GM10847 (cell line): ENCODE measurements around the gene OGFOD2.
A peak's percentile ranks its signal among the peaks of the same experiment; 100 is the strongest.

ENCODE experiments used
- POLR2A ChIP-seq: IDR thresholded peaks from 2 replicates; pipeline ENCODE4 v1.6.1; 2011; ENCODE audit not compliant: insufficient read length; ENCODE audit errors: extremely low read depth

The OGFOD2 gene

DNA sequence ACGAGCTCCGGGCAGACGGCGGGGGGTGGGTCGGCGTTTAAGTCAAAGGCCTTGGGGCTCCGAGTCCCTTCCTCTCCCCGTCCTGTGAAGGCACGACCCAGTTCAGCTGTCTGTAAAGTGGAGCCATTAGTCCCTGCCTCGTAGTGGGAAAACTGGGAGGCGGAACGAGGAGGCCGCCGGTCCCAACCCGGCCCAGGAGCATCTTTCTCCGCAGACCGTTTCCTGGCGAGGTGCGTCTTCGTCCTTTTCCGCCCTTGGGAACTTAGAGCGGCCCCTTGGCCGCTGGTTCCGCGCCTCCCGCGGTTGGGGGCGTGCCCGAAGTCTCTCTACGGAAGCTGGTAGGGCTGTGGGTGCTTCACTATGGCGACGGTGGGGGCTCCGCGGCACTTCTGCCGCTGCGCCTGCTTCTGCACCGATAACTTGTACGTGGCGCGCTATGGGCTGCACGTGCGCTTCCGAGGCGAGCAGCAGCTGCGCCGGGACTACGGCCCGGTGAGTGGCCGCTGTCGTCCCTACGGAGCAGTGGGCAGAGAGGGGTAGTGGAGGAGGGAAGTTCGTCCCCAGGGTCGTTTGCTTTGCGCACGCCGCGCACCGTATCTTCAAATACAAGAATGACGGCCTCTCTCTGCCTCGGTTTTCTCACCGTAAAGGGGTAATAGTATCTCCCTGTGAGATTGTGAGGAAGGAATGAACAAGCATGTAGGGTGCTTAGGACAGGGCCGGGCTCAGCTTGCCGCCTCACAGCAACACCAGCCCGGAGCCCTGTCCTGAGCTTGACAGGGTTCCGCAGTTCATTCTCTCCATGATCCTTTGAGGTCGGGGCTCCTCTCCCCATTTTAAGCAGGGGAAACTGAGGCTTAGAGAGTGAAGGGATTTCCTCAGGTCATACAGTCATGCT lies at the start of gene OGFOD2:
Gene OGFOD2 (plus strand): TSS at position 353 of the 898 bp plus-strand sequence. CDS start 8 bp downstream, at position 361.
- peak; percentile 39 for TF ChIP-seq POLR2A

DNA sequence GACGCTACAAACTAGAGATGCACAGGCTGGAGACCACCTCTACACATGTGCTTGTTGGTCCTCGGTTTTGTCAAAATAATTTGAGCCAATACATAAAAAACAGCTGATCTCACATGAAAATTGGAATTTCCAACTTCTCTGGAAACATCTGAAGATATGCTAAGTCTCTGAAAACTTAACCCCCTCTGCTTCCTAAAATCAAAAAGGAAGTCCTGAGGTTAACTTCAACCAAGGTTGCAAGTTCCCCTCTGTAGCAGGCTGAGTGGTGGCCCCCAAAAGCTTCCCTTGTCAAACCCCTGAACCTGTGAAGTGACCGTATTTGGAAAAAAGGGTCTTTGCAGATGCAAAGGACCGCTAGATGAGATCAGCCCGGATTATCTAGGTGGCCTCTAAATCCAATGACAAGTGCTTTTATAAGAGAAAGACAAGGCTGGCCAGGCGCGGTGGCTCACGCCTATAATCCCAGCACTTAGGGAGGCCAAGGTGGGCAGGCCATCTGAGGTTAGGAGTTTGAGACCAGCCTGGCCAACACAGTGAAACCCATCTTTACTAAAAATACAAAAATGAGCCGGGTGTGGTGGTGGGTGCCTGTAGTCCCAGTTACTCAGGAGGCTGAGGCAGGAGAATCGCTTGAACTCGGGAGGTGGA lies 47.2 kb upstream of the OGFOD2 start:
- no peak for TF ChIP-seq POLR2A

DNA sequence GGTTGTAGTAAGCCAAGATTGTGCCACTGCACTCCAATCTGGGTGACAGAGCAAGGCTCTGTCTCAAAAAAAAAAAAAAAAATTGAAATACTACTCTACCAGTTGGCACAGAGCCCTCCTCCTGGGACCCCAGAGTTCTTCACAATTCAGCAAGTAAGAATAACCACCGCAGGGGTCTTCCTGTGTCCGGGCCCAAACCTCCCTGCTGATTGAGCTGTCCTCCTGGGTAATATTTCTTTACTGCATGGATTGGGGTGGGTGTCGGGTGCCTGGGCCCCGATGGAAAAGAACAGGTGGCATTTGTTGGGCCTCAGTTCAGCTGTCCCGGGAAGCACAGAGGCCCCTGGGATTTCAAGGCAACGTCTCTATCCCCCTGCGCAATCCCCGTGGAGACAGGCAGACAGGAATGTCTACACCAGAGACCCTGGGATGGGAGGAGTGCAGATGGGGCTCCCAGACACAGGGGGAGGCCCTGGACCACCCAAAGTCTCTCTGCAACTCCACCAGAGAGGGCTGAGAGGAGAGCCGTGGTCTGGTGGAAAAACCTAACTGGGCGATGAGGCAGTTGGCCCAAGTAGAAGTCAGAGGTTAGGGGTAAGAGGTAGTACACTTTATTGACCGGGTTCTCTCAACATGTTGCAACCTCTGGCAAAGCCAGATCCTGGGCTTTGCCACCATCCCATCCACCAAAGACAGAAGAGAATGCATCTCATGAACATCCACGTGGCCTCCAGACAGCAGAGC lies 46.5 kb upstream of the OGFOD2 start:
- no peak for TF ChIP-seq POLR2A

DNA sequence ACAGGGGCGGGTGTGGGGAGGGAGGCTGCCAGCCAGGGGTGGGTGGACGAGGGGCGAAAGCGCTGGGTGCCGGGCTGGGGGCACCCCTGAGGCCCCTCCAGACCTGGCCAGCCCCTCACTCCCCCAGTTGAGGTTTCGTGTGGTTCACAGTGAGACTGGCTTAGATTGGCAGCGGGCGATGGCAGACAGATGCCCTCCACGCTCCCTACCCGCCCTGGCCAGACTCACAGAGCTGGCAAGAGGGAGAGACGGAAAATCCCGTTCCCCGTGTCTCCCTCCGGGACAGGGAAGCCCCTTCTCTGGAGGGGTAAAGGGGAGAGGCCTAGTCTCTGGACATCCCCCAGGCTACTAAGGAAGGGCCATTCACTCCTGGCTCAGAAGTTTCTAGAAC lies 45.9 kb upstream of the OGFOD2 start:
- TF ChIP-seq POLR2A, result no peak

DNA sequence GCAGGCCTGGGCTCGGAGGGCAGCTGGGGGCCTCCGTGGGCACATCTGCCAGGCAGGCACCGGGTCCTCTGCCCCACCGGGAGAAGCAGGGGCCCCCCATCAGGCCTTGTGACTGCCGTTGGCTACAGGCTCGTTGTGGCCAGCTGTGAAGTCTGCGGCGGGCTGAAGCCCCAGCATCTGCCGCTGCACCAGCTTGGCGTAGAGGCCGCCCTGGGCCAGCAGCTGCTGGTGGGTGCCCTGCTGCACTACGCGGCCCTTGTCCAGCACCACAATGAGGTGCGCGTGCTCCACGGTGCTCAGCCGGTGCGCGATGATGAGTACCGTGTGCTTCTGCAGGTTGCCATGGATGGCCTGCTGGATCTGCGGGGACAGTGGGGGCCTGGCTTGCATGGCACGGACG lies 45.2 kb upstream of the OGFOD2 start:
- TF ChIP-seq POLR2A, result no peak

DNA sequence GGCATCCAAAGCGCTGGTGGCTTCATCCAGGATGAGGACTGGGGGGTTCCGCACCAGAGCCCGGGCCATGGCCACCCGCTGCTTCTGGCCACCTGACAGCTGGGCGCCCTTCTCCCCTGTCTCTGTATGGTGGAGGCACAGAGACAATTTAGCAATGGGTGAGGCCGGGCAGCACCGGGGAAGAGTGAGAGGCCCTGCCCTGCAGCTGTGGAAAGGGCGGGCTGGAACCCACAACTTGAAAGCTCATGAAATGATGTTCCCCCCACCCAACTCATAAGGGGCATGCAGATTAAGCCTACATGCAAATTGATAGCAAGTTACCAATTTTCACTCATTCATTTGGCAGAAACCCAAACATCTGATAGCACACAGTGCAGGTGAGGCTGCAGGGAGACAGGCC lies 42.8 kb upstream of the OGFOD2 start:
- TF ChIP-seq POLR2A, result no peak

DNA sequence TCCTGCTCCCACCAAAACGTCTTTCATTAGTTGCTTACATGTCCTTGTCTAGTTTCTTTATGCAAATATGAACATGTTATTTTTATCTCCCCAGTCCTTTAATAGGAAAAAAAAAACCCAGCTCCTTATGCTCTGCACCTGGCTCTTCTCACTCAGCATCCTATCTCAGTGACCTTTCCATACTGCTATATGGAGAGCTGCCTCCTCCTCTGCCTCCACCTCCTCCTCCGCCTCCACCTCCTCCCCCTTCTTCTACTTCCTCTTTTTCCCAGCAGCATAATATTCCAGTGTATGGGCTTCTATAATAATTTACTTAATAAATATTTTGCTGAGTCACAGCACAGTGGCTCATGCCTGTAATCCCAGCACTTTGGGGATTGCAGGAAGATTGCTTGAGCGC lies 40.3 kb upstream of the OGFOD2 start:
- TF ChIP-seq POLR2A, result no peak

DNA sequence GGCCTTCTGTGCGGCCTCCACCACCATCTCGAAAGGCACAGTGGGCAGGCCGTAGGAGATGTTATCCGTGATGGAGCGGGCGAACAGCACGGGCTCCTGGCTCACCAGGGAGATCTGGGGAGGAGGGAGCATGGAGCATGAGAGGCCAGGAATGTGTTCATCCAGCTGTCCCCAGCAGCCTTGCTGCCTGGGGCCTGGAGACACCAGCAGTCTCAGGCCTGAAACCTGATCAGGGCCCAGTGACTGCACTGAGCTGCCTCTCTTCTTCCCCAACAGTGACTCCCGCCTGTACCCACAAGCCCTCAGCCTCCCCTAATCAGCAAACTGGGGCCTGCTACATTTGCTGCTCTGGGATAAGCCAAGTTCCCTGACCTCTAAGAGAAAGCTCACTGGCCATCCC lies 39.7 kb upstream of the OGFOD2 start:
- TF ChIP-seq POLR2A, result no peak

DNA sequence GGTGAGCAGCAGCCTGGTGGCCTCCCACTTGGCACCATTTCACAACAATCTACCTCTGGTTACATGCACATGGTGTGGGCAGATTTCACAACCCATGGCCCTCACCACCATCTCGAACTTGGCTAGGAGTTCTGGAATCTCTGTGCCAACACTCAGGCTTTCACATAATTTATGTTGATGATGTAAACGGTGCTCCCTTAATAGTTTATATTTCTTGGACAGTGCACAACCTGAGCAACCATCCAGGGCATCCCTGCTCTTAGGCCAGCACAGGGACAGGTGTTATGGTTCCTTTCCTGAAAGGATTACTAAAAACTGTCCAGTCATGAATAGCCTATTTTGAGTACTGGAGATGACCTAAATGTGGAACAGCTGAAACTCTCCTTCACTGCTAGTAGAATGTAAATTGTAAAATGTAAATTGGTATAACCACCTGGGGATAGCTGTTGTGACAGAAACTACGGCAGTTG lies 37.4 kb upstream of the OGFOD2 start:
- no peak for TF ChIP-seq POLR2A

DNA sequence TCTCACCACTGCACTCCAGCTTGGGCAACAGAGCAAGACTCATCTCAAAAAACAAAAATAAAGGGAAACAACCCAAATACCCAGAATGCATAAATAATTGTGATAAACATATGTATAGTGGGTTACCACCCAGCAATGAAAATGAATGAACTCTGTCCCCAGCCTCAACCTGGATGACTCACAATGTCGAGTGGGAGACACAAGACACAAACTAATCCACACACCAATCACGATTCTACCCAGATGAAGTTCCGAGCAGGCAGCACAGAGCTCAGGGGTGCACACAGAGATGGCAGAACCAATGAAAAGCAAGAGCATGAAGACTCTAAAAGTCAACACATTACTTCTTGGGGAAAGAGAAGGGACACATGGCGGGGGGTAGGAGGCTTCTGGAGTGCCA lies 35.9 kb upstream of the OGFOD2 start:
- no peak for TF ChIP-seq POLR2A

DNA sequence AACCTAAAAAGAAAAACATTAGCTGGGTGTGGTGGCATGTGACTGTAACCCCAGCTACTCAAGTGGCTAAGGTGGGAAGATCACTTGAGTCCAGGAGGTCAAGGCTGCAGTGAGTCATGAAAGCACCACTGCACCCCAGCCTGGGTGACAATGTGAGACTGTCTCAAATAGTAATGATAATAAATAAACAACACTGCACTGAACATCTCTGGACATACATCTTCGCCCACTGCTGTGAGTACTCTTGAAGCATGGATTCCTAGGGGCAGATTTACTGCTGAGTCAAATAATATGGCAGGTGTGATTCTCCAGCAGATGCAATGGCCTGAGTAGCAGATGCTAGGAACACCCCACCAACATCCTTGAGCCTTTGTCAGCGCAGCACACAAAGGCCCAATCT lies 32.4 kb upstream of the OGFOD2 start:
- TF ChIP-seq POLR2A, result no peak

DNA sequence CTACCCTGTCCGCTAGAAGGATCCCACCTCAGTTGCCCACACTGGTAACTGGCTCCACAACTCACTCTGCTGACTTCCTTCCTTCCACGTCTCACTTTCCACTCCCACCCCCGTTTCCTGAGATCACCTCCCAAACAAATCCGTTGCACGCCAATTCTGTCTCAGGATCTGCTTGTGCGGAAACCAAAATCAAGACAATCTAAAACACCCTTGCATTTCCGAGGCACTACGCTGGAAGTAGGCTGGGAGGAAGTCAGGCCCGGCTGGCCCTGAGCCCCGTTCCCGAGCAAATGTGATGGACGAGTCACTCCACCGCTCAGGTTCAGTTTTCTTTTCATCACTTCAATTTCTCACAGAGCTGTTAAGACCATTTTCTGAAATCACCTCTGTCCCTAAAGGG lies 31.8 kb upstream of the OGFOD2 start:
- TF ChIP-seq POLR2A, result no peak

DNA sequence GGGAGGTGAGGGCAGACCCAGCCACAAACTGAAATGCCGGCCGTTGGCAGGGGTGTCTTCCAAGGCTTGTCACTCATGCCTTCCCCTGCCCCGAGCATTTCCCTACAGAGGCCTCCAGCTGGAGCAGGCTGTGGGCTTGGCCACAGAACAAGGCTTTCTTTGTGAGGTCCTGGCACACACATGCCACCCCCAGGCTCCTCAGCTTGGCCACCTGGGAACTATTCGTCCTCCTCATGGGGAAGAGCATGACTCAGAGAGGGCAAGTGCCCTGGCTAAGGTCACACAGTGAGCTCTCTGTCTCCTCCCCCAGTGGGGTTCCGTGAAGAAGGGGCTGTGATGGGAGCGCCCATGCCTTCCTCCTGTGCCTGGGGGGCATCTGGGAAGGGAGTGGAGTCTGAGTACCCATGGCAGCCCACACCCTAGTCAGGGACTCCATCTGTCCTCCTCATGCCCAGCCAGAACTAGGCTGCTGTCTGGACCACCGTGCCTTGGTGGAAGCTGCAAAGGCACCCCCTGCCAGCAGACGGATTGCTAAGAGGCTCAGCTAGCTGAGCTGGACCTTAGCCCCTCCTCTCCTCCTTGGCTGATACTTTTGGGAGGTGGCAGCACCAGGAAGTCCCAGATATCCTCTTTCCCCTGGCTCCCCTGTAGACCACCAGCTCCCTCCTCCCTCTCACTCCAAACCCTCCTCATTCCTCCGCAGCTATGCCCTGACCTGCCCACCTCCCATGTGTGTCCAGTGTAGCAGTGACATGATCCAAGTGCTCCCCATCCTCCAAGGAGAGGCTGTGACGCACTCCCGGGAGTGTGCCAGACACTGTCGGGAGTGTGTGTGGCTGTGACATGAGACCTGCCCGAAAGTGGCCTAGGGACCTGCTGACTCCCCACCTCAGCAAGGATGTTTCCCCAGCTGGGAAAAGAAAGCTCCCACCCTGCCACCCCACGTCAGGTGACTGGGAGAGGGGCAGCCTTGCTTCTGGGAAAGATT lies 30.1 kb upstream of the OGFOD2 start:
- TF ChIP-seq POLR2A, result no peak

DNA sequence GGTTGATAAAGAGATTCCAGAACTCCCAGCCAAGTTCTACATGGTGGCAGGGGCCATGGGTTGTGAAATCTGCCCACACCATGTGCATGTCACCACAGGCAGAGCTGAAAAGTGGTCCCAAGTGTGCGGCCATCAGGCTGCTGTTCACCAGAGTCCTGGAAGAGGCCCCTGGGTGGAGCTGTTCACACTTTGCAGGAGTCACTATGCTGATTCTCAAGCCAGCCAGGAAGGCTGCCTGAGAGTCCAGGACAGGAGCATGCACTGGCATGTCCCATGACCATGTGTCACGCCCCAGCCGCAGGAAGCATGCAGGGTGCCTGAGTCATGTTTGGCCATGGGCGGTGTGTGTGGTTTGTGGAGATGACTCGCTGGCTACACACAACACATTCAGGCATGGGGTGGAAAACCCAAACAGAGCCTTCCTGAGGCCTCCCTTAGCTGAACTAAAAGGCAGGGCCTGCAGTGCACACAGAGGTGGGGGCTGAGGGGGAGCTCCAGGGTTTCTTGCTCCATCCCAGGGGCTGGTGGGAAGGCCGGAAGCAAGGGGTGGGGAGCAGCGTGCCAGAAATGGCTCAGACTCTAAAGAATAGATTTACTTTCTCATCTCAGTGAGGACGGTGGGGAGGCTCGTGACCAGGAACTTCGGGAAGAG lies 28.2 kb upstream of the OGFOD2 start:
- no peak for TF ChIP-seq POLR2A

DNA sequence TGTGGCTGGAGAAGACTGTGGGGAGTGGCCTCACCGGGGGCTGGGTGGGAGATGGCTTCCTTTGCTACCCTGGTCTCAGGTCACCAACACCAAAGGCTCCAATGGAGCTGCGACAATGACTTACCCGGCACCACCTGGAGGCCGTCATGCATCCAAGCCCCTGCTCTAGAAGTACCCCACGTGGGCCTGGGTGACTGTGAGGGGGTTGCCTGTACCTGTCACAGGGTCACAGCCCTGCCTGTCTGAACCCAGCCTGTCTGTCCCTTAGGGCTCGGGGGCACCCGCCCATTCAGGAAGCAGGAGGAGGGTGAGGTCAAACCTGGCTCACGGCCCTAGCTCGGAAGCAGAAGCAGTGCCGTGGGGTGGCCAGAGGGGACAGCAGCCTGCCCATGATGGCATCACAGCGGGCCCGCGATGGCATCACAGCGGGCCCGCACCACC lies 27.7 kb upstream of the OGFOD2 start:
- no peak for TF ChIP-seq POLR2A

DNA sequence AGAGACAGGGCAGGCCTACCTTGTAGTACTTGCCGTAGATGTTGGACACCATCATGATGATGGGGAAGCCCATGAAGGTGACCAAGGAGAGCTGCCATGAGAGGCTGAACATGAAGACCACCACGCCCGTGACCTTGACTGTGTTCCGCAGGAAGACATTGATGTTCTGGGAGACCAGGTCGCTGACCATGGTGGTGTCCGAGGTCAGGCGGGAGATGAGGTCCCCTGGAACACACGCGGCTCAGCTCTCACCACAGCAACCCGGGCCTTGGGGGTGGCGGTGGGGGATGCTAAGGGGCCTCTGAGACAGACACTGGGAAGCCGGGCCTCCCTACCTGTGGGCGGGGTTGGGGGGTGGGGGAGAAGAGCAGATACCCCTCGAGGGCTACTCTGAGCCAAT lies 26.4 kb upstream of the OGFOD2 start:
- TF ChIP-seq POLR2A, result no peak
